Suppressor macrophage (primary cell): ENCODE results near the gene SAMD8.

Experiments
- DNase-seq, 4 experiments: peaks; one replicate each; pipeline ENCODE4 v3.0.0-alpha.2; 2020 to 2022

Gene SAMD8

GRCh38 chr10:75226656-75227055 is 115.2 kb downstream of the SAMD8 start:
- DNase-seq, result no peak

DNA sequence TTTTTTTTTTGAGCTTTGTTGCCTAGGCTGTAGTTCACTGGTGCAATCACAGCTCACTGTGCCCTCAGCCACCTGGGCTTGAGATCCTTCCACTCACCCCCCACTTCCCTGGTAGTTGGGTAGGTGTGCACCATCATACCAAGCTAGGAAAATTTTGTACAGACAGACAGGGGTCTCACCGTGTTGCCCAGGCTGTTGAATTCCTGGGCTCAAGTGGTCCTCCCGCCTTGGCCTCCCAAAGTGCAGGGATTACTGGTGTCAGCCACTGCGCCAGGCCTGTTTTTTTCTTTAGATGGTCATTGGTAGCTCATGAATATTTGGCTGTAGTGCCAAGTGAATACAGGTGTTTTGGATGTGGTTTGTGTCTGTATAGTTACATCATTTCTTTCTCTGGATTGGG is 116.8 kb downstream of the SAMD8 start:
- DNase-seq, result no peak

DNA sequence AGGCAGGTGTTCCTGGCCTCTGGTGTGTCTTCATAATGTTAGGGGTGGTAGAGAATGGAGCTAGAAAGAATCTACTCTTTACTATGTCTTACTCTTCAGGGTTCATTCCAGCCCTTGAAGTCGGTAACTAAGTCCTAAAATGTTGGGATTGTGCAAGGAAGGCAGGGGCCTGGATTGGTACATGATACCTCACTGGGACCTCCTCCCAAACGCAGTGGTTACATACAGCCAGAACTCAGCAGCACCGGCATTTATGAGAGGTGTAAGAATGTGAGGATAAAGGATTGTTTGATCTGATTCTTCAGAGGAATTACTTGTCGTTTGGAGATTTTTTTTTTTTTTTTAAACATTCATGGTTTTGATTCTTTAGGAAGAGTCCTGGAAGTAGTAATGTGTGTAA is 117.4 kb downstream of the SAMD8 start:
- DNase-seq, result no peak

GRCh38 chr10:75229971-75230370 is 118.5 kb downstream of the SAMD8 start:
- peak in 2 of 4 experiments; percentile 23 to 26 for DNase-seq

DNA sequence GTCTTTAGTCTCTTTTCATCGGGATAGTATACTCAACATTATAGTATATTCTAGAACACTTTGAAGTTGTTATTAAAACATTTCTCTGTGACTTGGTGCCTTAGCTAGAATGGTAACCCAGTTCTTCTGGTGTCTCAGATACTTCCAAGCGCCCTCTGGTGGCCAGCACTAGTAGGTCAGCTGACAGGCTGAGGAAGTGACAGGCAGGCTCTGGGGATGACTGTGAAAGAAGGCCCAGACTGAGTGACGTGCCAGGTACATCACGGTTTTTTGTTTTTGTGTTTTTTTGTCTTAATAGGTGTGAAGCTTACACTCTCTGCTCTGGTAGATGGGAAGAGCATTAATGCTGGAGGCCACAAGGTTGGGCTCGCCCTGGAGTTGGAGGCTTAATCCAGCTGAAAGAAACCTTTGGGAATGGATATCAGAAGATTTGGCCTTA is 119.2 kb downstream of the SAMD8 start:
- peak; percentile 92 to 95 (median 94) for DNase-seq
